ENCODE data around the gene FMN2.
A peak's percentile ranks its signal among the peaks of the same experiment; 100 is the strongest.

FMN2 gene

DNA sequence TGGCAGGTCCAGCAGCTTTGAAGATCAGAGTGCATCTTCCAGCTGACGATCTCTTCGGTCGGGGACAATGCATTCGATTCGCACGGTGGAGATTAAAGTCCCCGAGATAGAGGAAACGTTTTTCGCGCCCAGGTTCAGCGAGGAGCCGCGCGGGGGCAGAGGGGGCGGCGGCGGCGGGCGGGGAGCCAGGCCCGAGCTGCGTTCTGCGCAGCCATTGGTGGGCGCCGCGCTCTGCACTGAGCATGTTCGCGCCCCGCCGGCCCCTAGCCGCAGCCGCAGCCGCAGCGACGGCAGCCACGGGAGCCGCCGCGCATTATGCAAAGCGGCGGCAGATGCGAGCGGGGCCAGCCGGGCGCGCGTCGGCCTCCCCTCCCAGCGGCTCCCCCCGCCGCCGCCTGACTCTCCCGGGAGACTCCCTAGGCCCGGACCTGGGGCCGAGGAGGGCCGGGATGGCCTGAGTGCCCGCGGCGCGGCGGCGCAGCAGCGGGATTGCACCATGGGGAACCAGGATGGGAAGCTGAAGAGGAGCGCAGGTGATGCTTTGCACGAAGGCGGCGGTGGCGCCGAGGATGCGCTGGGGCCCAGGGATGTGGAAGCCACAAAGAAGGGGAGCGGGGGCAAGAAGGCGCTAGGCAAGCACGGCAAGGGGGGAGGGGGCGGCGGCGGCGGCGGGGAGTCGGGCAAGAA is at the start of gene FMN2:
TSS of gene FMN2 (plus strand) at position 270 of the 687 bp plus-strand sequence. CDS start at position 497, 227 bp downstream.
- peak; percentile 38 for DNase-seq

DNA sequence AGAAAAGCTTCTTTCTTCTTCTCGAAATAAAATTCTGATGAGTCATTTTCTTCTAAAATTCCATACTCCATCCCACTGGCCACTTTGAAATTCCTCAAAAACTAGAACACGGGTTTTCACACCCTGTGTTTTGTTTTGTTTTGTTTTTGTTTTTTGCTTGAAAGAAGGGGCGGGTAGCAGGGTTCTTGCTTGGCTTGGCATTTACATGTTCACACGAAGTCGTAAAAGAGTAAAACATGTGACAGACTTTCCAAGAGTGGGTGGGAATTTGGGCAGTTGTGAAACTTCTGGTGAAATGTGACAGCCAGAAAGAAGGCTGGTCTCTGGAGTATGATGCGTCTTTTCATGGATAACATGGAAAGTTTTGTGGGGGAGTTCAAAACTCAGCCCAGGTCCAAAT is 47.1 kb upstream of the FMN2 start:
- DNase-seq: no peak

DNA sequence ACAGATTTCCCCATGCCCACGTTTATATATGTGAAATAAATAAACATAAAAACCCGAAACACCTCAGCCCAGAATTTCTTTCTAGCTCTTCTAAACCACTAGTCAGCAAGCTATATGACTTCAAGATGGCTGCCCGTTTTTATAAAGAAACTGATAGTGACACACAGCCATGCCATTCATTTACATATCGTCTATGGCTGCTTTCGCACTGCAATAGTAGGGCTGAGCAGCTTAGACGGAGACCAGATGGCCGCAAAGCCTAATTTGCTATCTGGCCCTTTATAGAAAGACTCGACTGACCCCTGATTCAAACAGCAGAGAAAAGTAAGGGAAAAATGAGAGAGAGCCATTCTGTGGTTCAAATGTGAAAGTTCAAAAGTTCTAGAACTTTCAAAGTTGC is 45.7 kb upstream of the FMN2 start:
- no peak for DNase-seq

DNA sequence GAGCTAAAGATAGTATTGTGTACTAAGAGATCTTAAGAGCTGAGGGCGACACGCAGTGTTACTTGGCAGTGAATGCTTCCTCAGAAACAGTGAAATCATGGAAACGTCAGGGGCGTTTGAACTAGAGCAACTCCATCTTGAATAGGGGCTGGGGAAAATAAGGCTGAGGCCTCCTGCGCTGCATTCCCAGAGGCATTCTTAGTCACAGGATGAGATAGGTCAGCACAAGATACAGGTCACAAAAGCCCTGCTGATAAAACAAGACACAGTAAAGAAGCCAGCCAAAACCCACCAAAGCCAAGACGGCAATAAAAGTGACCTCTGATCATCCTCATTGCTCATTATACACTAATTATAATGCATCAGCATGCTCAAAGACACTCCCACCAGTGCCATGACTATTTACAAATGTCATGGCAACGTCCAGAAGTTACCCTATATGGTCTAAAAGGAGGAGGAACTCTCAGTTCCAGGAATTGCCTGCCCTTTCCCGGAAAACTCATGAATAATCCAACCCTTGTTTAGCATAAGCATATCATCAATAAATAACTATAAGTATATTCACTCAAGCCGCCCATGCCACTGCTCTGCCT is 37.5 kb upstream of the FMN2 start:
- no peak for DNase-seq

DNA sequence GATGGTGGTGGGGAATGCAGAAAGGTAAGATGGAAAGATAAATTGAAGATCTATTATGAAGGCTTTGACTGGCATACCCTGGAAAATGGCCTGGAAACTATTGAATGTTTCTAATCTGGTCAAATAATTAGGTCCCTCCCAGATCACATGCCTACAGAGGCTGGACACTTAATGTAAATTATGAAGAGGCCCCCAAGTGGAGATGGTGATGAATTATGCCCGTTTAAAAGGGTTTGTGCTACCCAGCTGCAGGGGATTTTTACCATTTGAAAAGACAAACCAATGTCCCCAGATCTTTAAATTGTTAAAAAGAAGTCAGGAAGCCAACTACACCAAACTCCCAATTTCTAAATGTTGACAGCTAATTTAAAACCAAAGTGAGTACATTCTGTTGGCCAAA is 35.7 kb upstream of the FMN2 start:
- no peak for DNase-seq

DNA sequence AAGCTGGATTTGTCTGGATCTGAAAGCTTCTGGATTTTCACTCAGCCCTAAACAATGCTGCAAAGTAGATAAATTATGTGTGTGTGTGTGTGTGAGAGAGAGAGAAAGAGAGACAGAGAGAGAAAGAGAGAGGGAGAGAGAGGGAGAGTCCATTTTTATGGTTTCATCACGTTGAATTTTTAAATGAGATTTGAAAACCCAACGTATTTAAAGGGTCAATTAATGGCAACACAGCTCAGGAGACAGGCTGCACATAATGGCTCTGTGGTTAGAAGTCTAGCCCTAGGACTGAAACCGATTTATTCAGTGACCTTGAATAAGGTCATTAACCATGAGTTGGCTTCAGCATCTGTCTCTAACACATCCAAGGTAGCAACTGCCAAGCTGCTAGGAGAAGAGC is 35.3 kb upstream of the FMN2 start:
- DNase-seq: no peak

DNA sequence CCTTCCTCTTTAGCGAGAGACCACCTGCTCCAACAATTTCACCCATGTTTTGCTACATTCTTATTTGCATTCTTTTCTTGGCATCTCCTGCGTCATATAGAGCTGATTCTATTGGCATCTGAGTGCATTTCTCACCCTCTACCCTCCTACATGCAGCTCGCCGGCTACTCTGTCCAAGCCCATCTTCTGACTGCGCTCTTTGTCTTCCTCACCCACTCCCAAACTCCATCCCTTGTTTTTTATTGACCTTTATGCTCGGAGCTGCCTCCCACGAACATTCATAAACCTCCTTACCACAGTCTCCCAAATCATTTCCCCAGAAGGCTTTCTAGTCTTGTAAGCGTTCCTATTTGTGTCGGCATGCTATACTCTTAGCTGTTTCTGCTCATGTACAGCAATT is 33.6 kb upstream of the FMN2 start:
- DNase-seq: no peak

DNA sequence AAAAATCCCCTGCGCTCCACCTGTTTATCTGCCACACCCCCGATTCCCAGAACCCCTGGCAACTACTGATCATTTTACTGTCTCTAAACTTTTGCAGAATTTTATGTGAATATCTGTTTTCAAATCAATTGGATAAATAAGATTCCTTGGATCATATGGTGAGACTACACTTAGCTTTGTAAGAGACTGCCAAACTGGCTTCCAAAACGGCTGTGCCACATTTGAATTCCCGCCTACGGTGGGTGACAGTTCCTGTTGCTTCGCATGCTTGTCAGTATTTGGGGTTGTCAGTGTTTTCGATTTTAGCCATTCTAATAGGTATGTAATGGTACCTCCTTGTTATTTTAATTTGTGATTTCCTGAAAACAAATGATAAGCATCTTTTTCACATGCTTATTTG is 22.7 kb upstream of the FMN2 start:
- DNase-seq: no peak

DNA sequence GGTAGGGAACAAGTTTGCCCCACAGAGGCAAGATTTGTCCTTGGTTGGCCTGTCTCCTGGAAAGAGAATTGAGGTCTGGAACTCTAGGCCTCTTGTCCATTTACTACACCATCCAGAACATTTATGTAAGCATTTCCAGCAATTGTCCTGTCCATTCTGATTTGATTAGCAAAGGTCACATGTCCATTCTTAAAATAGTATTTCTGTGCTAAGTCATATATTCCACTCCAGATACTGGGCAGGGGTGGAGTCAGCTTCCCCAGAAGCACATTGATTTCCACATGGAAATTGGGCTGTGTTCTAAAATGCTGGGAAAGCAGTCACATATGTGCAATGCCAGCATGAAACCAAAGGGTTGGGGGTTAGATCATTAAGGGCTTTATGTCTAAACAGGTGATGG is 21.5 kb upstream of the FMN2 start:
- DNase-seq: no peak

DNA sequence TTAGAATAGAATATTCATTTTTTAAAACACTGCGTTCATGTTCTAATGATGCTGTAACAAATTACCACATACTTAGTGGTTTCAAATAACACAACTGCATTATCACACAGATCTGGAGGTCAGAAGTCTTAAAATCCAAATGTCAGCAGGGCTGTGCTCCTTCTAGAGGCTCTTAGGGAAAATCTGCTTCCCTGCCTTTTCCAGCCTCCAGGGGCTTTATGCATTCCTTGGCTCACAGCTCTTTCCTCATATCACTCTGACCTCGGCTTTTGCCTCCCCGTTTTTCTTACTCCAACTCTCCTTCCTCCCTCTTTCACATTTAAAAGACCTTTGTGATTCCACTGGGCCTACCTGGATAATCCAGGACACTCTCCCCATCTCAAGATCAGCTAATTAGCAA is 18.6 kb upstream of the FMN2 start:
- no peak for DNase-seq

DNA sequence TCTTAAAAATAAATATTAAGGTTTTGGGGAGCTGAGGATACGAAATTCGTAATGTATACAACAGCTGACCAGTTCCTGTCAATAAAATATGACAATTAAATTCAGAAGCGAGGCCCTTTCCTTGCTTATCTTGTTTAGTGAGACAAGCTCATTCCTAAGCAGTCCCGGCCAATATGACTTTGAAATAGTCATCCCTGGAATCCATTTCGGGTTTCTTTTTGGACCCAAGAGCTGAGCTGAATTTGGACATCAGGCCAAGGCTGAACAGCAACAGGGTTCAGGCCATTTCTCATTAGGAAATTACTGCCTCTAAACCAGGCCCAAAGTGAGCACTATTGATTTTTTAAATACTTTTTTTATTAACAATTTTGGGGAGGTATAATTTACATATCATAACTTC is 17.3 kb upstream of the FMN2 start:
- no peak for DNase-seq

DNA sequence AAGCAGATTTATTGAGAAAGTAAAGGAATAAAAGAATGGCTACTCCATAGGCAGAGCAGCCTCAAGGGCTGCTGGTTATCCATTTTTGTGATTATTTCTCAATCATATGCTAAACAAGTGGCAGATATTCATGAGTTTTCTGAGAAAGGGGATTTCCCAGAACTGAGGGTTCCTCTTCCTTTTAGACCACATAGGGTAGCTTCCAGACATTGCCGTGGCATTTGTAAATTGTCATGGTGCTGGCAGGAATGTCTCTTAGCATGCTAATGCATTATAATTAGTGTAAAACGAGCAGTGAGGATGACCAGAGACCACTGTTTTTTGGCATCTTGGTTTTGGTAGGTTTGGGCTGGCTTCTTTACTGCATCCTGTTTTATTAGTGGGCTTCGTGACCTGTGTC is 16.8 kb upstream of the FMN2 start:
- no peak for DNase-seq

DNA sequence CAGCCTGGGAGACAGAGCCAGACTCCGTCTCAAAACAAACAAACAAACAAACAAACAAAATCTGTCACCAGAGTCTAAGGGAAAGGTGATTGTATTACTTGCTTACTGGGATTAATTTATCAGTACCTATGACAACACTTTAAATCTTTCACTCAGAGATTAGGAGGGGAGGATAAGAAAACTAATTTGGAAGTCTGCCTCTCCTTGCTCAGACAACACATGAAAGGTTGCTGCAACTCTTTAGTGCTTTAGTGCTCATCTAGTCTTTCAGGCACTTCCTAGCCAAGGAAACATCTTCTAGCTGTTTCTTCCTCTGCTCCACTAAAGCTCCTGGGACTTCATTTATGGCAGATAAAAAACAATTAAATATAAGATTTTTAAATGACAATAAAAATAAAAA is 7.3 kb upstream of the FMN2 start:
- DNase-seq: no peak

DNA sequence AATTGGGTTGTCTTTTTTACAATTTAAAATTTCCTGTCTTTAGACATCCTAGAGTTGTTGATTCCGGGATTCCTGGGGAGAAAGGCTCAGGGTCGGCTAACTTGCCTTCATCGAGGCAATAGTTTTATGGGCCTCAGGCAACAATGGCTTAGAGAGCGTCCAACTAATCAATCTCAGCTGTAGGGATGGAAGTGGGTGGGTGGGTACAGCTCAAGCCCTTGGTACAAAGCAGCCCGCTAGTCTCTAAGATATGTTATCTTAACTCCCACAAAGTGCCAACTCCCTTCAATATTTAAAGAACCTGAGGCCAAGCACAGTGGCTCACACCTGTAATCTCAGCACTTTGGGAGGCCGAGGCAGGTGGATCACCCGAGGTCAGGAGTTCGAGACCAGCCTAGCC is 6.9 kb upstream of the FMN2 start:
- DNase-seq: no peak

DNA sequence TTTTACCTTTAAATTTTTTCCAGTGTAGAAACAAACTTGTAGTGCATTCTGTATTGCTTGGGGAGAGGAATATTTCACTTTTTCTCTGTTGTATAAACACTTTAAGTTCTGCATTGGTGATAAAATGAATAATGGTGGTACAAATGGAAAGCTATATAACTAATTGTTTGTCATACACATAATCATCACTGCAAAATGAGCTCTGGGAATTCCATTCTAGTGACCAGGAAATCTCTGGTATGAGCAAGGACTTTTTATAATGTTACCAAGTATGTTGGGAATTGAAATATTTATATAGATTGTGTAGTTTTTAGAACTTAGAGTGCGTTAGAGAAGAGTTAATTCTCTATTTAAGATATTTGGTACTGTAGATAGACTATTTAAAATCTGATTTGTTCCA is 5.0 kb upstream of the FMN2 start:
- no peak for DNase-seq

DNA sequence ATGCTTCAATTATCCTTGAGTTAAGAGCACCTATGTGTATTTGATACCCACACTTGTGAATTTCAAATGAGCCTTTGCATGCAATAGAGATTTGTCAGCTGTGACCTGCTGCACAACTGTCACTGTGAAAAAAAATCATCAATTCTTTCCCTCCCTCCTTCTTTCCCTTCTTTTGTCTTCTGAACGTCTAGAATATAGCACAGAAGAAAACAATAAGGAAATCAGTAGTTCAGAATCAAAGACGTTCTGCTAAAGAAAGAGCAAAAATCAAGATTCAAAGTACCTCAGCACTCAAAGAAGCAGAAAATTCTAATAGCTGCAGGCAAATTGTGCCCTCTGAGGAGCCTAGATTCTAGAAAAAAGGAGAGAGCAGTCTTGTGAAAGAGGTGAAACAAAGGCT is 1.7 kb upstream of the FMN2 start:
- no peak for DNase-seq

DNA sequence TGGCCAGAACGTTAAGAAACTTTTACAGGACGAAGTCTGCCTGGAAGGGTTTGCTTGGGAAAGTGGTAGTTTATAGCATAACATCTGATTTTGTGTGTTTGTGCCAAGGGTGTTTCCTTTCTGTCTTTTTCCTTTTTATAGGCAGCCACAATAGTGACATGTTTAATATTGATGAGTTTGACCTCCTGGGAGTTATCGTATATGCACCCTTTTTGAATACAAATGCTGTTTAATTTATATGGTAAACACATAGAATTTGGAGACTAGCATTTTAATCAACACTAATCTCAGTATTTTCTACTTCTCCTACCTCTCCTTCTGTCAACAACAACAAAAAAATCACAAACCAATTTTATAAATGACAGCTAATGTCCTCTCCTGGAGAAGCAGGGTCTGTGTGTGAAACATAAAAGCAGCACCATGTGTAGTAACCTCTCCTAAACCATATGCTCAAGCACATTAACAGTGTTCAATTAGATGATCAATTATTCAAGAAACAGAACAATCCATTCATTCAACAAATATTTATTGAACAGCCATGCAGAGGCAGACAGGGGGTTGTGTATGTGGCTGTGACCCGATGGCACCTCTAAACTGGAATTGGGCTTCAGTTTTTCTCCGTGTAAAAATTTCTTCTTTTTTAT is 604 bp upstream of the FMN2 start:
- no peak for DNase-seq

DNA sequence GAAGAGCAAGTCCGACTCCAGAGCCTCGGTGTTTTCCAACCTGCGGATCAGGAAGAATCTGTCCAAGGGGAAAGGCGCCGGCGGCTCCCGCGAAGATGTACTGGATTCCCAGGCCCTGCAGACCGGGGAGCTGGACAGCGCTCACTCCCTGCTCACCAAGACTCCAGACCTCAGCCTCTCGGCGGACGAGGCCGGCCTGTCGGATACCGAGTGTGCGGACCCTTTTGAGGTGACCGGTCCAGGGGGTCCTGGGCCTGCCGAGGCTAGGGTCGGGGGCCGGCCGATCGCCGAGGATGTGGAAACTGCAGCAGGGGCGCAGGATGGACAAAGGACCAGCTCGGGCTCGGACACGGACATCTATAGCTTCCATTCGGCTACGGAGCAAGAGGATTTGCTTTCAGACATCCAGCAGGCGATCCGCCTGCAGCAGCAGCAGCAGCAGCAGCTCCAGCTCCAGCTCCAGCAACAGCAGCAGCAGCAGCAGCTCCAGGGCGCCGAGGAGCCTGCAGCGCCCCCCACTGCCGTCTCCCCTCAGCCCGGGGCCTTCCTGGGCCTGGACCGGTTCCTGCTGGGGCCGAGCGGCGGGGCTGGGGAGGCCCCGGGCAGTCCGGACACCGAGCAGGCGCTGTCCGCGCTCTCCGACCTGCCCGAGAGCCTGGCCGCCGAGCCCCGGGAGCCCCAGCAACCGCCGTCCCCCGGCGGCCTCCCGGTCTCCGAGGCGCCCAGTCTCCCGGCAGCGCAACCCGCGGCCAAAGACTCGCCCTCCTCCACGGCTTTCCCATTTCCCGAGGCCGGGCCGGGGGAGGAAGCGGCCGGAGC is 827 bp downstream of the FMN2 start:
- DNase-seq: peak; percentile 60

DNA sequence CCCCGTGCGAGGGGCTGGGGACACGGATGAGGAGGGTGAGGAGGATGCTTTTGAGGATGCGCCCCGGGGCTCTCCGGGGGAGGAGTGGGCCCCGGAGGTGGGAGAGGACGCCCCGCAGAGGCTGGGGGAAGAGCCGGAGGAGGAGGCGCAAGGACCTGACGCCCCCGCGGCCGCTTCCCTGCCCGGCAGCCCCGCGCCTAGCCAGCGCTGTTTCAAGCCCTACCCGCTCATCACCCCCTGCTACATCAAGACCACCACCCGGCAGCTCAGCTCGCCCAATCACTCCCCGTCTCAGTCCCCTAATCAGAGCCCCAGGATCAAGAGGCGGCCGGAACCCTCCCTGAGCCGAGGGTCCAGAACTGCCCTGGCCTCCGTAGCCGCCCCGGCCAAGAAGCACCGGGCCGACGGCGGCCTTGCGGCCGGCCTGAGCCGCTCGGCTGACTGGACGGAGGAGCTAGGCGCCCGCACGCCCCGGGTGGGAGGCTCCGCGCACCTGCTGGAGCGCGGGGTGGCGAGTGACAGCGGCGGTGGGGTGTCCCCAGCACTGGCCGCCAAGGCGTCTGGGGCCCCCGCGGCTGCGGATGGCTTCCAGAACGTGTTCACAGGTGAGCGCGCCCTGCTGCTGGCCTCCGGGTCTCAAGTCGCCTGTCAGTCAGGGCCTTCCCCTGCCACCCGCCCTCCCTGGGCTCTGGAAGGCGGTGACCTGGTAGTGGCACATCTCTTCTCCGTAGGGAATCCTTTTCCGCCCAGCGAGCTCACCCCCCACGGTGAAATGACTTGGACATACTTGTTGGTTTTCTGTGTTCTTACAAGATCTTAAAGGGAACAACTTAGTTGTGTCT is 1.7 kb downstream of the FMN2 start:
- DNase-seq: no peak

DNA sequence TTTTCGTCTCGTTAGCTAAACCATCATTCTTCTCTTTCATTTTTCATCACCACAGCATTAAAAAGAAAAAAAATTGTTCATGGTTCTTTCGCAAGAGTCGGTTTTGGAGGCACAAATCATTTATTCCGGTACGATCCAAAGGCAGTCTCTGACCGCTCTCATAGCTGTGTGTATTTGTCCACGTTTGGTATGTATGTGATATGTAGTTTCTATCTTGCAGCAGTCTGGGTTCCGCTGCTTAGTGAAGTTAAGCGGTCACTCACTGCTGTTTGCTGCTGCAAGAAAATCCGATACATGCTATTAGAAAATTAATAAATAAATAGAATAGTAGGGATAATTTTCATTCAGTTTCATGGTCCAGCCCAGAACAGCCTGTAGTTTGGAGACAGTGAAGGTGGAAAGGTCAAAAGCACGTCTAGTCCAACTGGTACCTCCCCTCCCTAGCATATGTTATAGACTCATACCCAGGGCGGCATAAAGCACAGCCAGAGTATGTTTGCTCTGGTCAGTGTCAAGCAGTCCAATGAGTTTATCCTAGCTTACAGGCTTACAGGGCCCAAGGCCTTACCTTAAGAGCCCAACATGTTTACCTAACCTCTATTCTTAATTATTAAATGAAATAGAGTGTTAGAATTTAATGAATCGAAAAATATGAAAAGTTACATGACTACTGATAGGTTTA is 2.5 kb downstream of the FMN2 start:
- DNase-seq: no peak

DNA sequence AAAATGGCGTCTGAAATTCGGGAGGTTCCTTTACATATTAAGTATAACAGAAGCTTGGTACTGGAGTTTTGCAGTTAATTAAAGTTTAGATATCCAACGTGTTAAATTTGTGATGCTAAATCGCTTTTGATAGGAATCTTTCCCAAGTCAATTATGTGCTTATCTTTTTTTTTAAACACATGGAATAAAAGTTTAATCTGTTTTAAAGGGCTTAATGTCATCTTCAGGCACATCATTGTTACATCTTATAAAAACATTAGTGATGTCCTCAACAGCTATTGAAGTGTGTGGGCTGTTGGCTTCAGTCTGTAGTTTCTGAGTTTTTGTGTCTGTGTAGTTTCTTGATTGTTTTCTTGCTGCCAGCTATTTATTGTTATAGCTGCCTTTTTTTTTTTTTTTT is 5.3 kb downstream of the FMN2 start:
- no peak for DNase-seq

DNA sequence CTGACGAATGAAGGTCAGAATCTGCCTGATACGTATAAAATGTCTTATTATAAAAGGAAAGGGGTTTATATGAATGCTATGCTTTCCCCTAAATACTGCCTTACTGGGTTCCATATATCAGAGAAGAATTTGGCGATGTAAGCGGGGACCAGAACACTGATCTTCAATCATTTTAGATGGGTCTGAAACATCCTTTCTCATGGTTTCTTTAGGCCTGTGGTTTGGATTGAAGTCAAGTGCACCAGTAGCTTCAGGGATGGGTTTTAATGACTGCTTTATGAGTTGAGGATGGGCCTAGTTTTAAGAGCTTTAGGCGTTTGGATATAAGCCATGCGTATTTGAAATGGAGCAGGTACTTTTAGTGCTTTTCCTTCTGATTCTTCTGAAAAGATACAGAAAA is 6.9 kb downstream of the FMN2 start:
- no peak for DNase-seq

Data from right hindlimb (tissue), 1 donor.